NCI-H187 treated with DMSO at 0.1 percent for 48 hours (cell line): ENCODE measurements around the gene GRAMD4.
"Not testable (repeated sequence)": the region's sequence is repeated elsewhere in the genome, so short reads cannot be mapped to it uniquely, and the experiment has no call there.

ENCODE experiments used
- DNase-seq: peaks from one replicate; lab custom pipeline; 2025; lab: John Stamatoyannopoulos, UW

GRAMD4 gene

GRCh38 chr22:46620588-46621242, 529 bp downstream of the GRAMD4 start:
- no peak for DNase-seq

- not testable (repeated sequence) for DNase-seq
Measured at GRCh38 chr22:46621243-46621930, 1.2 kb downstream of the GRAMD4 start.

GRCh38 chr22:46622081-46622521, 1.9 kb downstream of the GRAMD4 start:
- DNase-seq: no peak

GRCh38 chr22:46625113-46625842, 5.1 kb downstream of the GRAMD4 start:
- DNase-seq: no peak

DNA sequence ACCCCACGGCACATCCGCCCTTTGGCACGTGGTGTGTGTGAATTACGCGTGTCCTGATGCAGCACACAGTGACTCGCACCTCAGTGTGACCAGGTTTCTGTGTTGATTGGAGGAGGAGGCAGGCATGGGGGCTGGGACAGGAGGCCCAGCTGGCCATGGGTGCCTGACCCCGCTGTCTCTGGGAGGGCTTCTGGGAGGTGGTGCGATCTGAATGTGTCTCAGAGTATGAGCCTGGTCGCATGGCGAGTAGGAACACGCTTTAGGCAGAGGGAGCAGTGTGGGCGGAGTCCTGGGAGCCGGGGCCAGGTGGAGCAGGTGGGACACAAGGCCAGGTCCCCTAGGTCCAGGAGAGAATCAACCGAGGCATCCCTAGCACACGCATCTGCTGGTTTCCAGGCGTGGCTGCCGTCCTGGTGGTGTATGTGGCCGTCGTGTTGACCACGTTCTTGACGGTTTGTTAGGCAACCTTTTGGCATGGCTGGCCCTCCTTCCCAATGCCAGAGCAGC, 5.7 kb downstream of the GRAMD4 start:
- DNase-seq: no peak

DNA sequence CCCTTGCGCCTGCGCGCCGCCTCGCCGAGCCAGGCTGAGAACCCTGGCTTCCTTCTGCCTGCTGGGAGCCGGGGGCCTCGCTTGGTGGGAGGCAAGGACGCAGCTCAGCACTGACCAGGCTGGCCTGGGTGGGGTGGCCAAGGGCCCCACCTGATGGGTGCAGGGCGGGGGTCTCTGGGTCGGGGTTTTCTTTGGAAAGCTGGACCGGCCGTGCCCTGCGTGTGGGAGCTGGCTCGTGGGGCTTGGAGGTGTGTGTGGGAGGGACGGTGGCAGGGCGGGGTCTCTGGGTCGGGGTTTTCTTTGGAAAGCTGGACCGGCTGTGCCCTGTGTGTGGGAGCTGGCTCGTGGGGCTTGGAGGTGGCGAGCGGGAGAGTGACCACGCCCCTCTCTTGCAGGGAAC, 6.2 kb downstream of the GRAMD4 start:
- DNase-seq: no peak

DNA sequence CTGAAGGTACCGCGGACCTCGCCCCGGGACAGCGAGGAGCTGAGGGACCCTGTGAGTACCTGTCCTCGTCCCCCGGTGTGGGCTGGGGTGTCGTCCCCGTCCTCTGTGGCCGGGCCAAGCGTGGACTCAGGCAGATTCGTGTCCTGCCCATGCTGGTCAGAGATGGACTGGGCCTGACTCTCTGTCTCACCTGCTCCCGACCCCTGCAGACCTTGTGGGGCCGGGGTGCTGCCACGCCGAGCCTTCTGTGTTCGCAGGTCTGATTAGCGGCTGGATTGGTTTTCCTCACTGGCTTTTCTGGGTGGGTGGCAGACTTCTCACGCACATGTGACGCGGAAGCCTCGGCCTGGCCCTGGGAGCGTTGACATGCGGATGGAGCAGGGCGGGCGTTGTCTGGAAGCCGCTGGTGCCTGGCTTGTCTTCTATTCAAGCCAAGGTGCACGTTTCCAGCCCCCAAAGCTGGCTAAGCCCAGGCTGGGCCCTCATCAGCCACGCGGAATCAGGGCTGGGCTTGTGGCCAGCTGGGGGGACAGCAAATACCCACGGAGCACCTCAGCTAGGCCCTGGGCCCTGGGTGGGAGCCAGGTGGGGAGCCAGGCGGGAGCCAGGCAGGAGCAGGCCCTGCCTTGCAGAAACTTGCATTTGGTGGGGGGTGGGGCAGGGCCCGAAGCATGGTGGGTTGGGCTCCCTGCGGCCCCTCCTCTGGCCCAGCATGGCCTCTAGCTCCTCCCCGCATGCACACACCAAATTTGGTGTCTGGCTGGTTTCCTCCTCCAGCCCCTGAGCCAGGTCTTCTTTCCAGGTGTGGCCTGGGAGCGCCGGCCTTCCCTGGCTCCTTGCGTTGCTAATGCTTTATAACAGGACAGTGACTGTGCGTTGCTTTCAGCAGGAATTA, 7.0 kb downstream of the GRAMD4 start:
- DNase-seq: no peak

GRCh38 chr22:46627806-46628482, 7.8 kb downstream of the GRAMD4 start:
- DNase-seq: no peak

DNA sequence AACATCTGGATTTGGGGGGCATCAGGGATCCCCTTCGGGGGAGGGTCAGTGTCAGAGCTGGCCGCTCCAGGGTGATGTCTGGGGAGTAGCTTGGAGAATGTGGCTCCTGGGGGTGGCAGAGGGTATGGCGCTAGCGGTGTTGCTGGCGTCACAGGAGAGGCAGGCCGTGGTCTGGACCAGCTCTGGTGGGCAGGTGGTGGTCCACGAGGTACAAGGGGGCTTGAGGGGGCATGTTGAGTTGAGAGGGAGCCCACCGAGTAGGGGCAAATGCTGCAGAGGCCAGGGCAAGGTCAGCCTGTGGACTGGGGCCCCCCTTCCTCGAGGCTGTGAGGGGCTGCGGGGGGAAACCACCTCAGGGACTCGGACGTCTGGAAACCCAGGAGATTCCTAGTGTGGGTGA, 8.6 kb downstream of the GRAMD4 start:
- no peak for DNase-seq

GRCh38 chr22:46629291-46629690, 9.1 kb downstream of the GRAMD4 start:
- DNase-seq: no peak

DNA sequence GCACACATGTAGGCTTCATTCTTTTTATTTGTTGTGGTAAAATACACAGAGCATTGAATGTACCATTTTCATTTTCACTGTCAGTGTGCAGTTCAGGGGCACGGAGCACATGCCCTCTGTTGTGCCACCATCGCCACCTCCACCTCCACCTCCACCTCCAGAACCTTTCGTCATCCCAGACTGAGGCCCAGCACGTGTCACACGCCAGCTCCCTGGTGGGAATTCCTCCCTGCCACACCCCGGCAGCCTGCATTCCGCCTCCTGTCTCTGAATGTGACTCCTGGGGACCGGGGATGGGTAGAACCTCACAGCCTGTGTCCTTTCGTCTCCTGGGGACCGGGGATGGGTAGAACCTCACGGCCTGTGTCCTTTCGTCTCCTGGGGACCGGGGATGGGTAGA, 10.9 kb downstream of the GRAMD4 start:
- DNase-seq: no peak

DNA sequence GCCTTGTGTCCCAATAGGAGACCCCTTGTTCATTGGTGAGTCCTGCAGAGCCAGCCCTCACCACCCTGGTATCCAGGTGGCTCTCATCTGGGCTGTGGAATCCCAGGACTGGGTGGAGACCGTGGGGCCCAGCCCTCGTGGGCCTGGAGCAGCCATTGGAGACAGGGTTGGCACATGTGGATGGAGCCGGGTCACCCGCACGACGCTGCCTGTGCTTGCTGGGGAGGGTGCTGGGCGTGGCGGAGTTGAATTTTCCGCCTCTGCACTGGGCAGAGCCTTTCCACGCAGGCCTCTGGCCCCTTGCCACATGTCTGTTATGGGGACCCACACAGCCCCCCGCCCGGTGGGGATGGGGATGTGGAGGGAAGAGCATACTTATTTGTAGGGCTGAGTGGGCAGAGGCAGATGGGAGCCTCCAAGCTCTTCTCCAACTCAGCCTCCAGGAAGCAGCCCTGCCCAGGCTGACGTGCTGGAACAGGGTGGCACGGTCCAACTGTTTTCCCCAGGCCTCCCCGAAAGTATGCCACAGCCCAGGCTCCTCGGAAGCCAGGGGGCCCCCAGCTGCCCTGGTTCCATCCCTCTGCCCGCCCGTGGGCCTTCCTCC, 12.6 kb downstream of the GRAMD4 start:
- no peak for DNase-seq

DNA sequence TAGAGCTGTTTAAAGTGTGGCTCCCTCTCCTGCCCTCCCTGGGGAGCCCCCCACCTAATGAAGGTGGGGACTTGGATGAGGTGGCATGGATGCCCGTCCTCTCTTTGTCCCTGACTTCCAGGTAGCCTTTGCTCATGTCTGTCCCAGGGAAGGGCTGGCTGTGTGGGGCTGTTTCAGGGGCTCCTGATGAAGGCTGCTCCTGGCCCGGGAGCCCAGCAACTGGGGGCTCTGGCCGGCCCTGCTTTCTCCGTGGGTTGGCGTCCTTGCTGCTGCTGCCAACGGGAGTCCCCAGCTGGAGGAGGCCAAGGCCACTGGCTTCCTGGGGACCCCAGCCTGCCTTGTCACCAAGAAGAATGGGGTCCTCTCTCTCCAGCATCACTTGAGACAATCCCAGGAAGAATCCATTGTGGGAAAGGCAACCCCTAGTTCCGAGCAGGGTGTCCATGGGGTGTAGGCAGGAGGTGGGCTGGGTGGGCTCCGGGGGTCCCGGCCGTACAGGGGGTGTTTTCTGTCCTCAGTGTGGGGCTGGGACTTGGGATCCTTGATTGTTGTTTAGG, 13.2 kb downstream of the GRAMD4 start:
- DNase-seq: no peak

DNA sequence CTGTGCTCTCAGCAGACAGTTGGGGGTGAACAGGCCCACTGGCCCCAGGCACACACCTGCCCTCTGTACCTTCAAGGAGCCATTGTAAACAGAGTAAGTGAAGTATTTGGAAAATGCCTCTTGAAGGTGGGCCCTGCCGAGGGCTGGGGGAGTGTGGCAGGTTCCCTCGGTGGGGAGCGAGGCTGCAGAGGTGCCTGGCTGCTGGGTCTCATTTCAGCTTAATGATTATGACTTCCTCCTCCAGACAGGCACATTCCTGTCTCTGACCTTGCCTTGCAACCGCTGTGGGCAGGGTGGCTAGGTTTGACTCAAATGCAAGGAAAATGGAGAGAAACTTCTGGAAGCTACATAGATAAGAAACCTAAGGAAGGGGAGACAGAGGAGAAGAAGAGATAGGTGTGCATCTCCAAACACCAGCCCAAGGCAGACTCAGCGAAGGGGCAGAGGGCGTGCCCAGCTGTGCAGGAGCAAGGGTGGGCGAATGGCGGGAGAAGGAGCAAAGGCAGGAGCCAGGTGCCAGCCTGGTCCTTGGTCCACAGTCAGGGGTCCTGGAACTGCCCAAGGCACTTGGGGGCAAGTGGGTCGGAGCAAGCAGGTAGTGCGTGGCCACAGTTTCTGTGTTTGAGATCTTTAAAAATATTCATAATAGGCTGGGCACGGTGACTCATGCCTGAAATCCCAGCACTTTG, 14.0 kb downstream of the GRAMD4 start:
- DNase-seq: no peak

GRCh38 chr22:46634973-46635685, 14.9 kb downstream of the GRAMD4 start:
- DNase-seq: not testable (repeated sequence)

DNA sequence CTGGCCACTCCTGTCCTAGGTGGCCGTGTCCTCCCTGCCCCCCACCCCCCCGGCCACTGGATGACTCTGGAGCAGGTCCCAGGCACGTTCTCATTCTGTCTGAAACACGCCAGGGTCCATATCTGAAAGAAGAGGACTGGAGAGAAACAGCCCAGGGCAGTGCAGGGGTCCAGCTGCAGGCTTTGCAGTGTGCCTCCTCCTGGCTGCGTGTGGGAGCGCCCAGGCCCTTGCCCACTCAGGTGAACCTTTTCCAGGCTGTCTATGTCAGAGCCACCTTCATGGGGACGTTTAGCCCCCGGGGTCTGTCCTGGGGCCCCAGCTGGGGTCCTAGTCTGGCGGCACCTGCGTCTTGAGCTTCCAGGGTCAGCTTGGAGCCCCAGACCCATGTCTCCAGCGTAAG, 15.6 kb downstream of the GRAMD4 start:
- DNase-seq: no peak

DNA sequence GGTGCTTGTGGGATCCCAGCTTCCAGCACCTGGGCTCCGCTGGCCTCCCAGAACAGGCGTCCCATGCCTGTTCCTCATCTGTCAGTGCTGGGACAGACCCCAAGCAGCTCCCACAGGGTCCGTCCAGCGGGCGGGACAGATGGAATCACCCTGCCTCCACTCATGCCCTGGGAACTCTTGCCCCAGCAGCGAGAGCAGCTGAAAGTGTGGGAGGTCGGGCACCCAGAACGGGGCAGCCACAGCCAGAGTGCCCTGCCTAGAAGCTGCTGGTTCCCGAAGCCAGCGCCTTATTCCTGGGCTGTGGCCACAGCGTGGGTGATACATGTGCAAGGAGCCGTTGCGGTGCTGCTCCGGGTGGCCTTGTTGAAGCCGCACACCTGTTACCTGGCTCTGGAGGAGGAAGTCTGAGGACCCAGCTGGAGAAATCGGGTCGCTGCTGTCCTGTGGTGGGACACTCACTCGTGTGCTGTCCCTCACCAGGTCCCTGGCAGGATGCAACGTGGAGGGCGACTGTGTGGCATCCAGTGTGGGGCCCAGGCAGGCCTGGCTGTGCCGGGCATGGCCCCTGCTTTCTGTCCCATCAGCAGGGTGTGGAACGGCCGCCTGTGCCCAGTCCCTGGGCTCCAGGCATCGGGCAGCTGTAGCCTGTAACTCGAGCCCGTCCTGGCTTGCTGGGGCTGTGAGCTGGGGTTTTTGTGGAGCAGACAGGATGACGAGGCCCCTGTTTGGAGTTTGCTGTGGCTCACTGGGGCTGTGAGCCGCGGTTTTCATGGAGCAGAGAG, 16.2 kb downstream of the GRAMD4 start:
- no peak for DNase-seq
